GM18868 (cell line): ENCODE results near the gene BTC.
"Not testable (repeated sequence)": the region's sequence is repeated elsewhere in the genome, so short reads cannot be mapped to it uniquely, and the experiment has no call there.

Experiments
- ATAC-seq: cut with Tn5 transposase; IDR thresholded peaks from one replicate; pipeline ENCODE4 v1.9.1; 2021; ENCODE audit warnings: mild to moderate bottlenecking, moderate library complexity; ENCODE audit not compliant: unreplicated experiment

BTC gene

DNA sequence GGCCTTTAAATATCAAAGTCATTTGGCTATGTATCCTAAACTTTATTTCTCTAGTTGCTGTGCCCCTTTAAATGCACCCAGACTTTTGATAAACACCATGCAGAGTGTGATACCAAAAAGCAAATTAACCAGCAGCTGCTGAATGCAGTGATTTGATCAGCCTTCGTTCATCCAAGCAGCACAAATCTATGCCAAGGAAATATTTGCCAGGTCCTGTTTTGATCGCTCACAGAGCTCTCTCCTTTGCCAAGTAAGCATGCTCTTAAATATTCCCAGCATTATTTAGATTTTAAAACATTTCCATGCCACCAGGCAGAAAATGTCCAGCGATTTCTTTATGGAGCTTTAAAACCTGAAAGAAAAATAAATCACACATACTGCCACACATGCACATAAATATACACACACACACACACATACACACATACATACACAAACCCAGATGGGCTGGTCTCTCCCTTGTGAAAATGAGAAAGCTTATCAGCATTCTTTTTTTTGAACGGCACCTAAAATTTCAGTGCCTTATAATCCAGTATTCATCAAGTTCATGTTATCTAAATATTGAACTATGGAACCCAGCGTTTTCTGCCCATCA lies 35.7 kb downstream of the BTC start:
- no peak for ATAC-seq

DNA sequence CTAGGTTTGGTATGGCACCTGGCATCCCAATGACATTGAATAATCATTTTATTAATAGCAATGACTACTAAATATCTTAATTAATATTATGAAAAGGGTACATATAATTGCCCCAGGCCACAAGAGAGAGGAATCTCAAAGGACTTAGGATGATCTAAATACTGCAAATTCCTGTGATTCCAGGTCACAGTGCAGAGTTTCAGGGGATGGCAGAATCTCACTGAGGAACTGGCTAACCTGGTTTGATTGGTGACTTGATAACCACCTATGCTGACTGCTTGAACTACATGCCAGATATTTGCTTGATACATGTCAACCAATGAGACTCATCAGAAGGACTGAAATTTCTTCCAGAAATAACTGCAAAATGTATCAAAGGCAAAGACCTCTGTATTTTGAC lies 37.2 kb downstream of the BTC start:
- ATAC-seq: no peak

- ATAC-seq: no peak
Observed at GRCh38 chr4:74755486-74755885, 38.8 kb downstream of the BTC start.

- peak; percentile 96 for ATAC-seq
Observed at GRCh38 chr4:74754218-74754617, 40.1 kb downstream of the BTC start.

DNA sequence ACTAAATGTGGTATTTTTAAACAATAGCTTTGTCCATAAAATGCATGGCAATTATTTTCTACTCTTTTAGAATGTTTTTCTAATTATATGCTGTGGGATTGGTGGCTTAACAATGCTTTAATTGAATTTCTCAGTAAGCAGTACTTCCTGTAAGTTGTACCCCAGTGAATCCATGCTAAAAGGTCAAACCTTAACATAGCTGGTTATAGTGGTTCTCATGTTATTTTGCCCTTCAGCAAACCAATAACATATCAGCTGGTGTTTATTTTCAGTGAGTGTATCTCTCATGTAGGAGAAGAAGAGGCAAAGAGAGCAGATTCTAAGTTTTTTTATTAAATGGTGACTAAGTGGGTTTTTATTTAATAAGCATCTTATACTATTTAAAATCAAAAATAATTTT lies 41.5 kb downstream of the BTC start:
- ATAC-seq: no peak

DNA sequence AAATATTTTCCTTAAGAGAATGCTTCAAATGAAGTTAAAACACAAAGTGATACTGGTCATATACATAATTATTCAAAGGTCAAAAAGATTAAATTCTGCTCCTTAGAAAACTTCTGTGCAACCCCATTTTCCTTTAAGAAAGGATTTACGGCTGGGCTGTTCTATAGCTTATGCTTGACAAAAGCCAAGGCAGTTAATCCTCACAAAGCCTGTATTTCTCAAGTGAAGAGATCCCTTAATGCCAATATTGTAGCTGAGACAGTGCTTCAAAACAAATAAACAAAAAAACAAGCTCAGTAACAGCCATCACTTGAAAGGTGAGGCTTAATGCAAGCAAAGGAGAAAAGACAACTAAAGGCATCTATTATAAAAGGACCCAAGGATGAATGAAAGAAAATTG lies 42.5 kb downstream of the BTC start:
- no peak for ATAC-seq

- ATAC-seq: no peak
Observed at GRCh38 chr4:74751247-74751646, 43.1 kb downstream of the BTC start.

- ATAC-seq: no peak
Observed at GRCh38 chr4:74742185-74742584, 52.1 kb downstream of the BTC start.

GRCh38 chr4:74738464-74739143 lies 55.7 kb downstream of the BTC start:
- no peak for ATAC-seq

DNA sequence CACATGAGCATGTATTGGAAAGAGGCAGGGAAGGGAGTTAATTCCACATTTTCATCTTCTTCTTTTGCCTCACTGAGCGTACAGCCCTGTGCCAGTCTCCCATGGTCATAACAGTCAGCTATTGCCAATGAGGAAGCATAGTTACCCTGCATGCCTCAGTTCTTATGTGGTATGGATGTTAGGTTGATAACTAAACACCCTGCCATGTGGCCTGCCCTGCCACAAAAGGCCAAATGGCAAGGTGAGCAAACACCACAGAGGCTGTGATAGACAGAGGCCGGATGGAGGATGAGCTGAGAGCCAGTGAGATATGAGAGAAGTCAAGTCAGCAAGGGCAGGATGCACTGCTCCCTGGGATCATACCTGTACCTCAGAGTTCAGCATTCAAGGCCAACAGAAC lies 59.3 kb downstream of the BTC start:
- no peak for ATAC-seq

GRCh38 chr4:74733756-74734155 lies 60.6 kb downstream of the BTC start:
- ATAC-seq: no peak

GRCh38 chr4:74724979-74725378 lies 69.3 kb downstream of the BTC start:
- ATAC-seq: no peak

DNA sequence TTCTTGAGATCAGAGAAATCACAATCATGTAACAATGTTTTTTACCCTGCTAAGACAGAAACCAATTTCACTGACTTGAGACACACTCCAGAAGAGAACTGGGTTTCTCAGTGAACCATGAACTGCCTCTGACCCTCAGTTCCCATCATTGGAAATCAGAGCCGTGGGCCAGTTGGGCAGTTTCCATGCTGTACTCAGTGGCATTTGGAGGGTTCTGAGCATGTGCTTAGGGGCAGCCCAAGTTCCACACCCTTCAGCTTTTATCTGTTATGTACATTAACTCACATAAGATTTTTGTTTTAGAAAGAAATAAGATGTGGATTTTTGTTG lies 77.9 kb downstream of the BTC start:
- peak; percentile 42 for ATAC-seq

GRCh38 chr4:74715706-74716435 lies 78.5 kb downstream of the BTC start:
- ATAC-seq: peak; percentile 99

GRCh38 chr4:74714611-74715130 lies 79.7 kb downstream of the BTC start:
- no peak for ATAC-seq

DNA sequence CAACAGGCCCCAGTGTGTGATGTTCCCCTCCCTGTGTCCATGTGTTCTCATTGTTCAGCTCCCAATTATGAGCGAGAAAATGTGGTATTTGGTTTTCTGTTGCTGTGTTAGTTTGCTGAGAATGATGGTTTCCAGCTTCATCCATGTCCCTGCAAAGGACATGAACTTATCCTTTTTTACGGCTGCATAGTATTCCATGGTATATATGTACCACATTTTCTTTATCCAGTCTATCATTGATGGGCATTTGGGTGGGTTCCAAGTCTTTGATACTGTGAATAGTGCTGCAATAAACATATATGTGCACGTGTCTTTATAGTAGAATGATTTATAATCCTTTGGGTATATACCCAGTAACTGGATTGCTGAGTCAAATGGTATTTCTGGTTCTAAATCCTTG lies 86.2 kb downstream of the BTC start:
- not testable (repeated sequence) for ATAC-seq
